Stimulated activated naive CD4-positive, alpha-beta T cell treated with Interleukin-2 at 50 U/mL for 16 hours (primary cell): ENCODE data around the gene TMA7.
A peak's percentile ranks its signal among the peaks of the same experiment; 100 is the strongest.

Source experiments
- DNase-seq: peaks from one replicate; lab custom pipeline; 2025; lab: John Stamatoyannopoulos, UW

TMA7 gene

GRCh38 chr3:48423241-48423882 lies 16.7 kb upstream of the TMA7 start:
- DNase-seq, result no peak

GRCh38 chr3:48423883-48424695 lies 16.0 kb upstream of the TMA7 start:
- no peak for DNase-seq

GRCh38 chr3:48425281-48425812 lies 14.7 kb upstream of the TMA7 start:
- no peak for DNase-seq

- DNase-seq, result no peak
These were observed 13.6 kb upstream of the TMA7 start for GRCh38 chr3:48426401-48426909.

- DNase-seq, result no peak
These were observed 13.0 kb upstream of the TMA7 start for GRCh38 chr3:48426944-48427629.

- DNase-seq, result no peak
These were observed 12.5 kb upstream of the TMA7 start for GRCh38 chr3:48427630-48427962.

GRCh38 chr3:48428088-48428571 lies 11.9 kb upstream of the TMA7 start:
- DNase-seq, result no peak

- DNase-seq, result no peak
These were observed 11.3 kb upstream of the TMA7 start for GRCh38 chr3:48428572-48429316.

GRCh38 chr3:48429317-48429959 lies 10.6 kb upstream of the TMA7 start:
- DNase-seq, result peak; percentile 50

- no peak for DNase-seq
These were observed 9.9 kb upstream of the TMA7 start, which contains the start of gene PLXNB1 for GRCh38 chr3:48429960-48430707. Gene PLXNB1 (minus strand): TSS chr3:48430086. CDS start chr3:48424611, 5,475 bp downstream.

- no peak for DNase-seq
These were observed 9.4 kb upstream of the TMA7 start for GRCh38 chr3:48430708-48431101.

- no peak for DNase-seq
These were observed 8.6 kb upstream of the TMA7 start for GRCh38 chr3:48431224-48432029.

- no peak for DNase-seq
These were observed 7.4 kb upstream of the TMA7 start for GRCh38 chr3:48432411-48433371.

GRCh38 chr3:48433472-48434118 lies 6.5 kb upstream of the TMA7 start:
- no peak for DNase-seq

GRCh38 chr3:48434591-48435222 lies 5.3 kb upstream of the TMA7 start:
- DNase-seq, result no peak

- no peak for DNase-seq
These were observed 4.8 kb upstream of the TMA7 start for GRCh38 chr3:48435223-48435595.

GRCh38 chr3:48435774-48436476 lies 4.1 kb upstream of the TMA7 start:
- peak; percentile 81 for DNase-seq
